A673 (cell line): Measurements from ENCODE around the gene VSTM4. TPM values are rescaled to one million over a fixed set of nuclear protein-coding genes. Genes with fewer than 3 reads are reported as not detected.

Experiments
- BruUV-seq: library from RNA; stranded (reverse); fragments of 400-500 nt; replicated peaks from 2 replicates; lab custom pipeline; 2021; lab: Mats Ljungman, UMichigan
- CTCF ChIA-PET: fragments of 300-600 bp; sonication (Branson Sonifier 250); formaldehyde crosslinking; loops from one replicate; lab custom pipeline; 2022; ENCODE audit warnings: antibody characterized with exemption; lab: Charles Lee
- POLR2A ChIA-PET: fragments of 300-600 bp; sonication (Branson Sonifier 250); formaldehyde crosslinking; loops from one replicate; lab custom pipeline; 2022; ENCODE audit warnings: antibody characterized with exemption; ENCODE audit not compliant: low non-redundant PET; lab: Charles Lee
- DNase-seq: peaks from one replicate; pipeline ENCODE4 v3.0.0-alpha.2; 2015; ENCODE audit warnings: low spot score
- H3K27ac ChIP-seq: fragments of 200-600 bp; sonication (generic); 2 replicates; pipeline ENCODE4 v1.5.1; 2016; ENCODE audit warnings: mixed run types, low read depth, mild to moderate bottlenecking, mixed read lengths, antibody characterized with exemption, low read length; ENCODE audit not compliant: poor library complexity, severe bottlenecking
- H3K27me3 ChIP-seq: fragments of 200-600 bp; sonication (generic); replicated peaks from 2 replicates; pipeline ENCODE4 v1.6.1; 2017; ENCODE audit warnings: mixed run types, low read depth, mild to moderate bottlenecking, mixed read lengths, antibody characterized with exemption, low read length; ENCODE audit not compliant: insufficient read depth, poor library complexity
- H3K36me3 ChIP-seq: fragments of 200-600 bp; sonication (generic); 2 replicates; pipeline ENCODE4 v1.6.1; 2016; ENCODE audit warnings: mixed run types, mild to moderate bottlenecking, mixed read lengths, antibody characterized with exemption, low read length; ENCODE audit not compliant: insufficient read depth, poor library complexity, severe bottlenecking
- H3K4me1 ChIP-seq: fragments of 200-600 bp; sonication (generic); 2 replicates; pipeline ENCODE4 v1.6.1; 2017; ENCODE audit warnings: mixed run types, mild to moderate bottlenecking, mixed read lengths, antibody characterized with exemption, low read length; ENCODE audit not compliant: insufficient read depth, poor library complexity, severe bottlenecking
- H3K4me3 ChIP-seq: fragments of 200-600 bp; sonication (generic); 2 replicates; pipeline ENCODE4 v1.5.1; 2016; ENCODE audit warnings: low read depth, mixed run types, mild to moderate bottlenecking, mixed read lengths, low read length; ENCODE audit not compliant: poor library complexity, severe bottlenecking
- H3K9me3 ChIP-seq: fragments of 200-600 bp; sonication (generic); 2 replicates; pipeline ENCODE4 v1.6.1; 2016; ENCODE audit warnings: mixed run types, low read depth, mild to moderate bottlenecking, mixed read lengths, antibody characterized with exemption, low read length; ENCODE audit not compliant: poor library complexity, severe bottlenecking
- CTCF ChIP-seq: fragments of 300-800, 200-600 bp; sonication (generic); conservative IDR thresholded peaks from 2 replicates; pipeline ENCODE4 v1.5.1; 2017; ENCODE audit warnings: low read depth, mild to moderate bottlenecking, antibody characterized with exemption, low read length, moderate library complexity, mixed read lengths
- EZH2 ChIP-seq: fragments of 200-600 bp; sonication (generic); IDR thresholded peaks from 2 replicates; pipeline ENCODE4 v1.6.1; 2017; ENCODE audit warnings: borderline replicate concordance, low read depth, mild to moderate bottlenecking, mixed read lengths, antibody characterized with exemption, low read length; ENCODE audit not compliant: poor library complexity, severe bottlenecking
- intact Hi-C: fragments of 100-400 bp; cut with micrococcal nuclease; formaldehyde crosslinking; loops from one replicate; pipeline ENCODE4 v1.10.0; 2022; ENCODE audit not compliant: unreplicated experiment
- total RNA-seq: library from RNA; stranded (reverse); gene quantifications from 2 replicates; pipeline ENCODE4 v1.2.3, GENCODE V29; 2021

VSTM4 gene
- total RNA-seq, 1 experiment from 2014 or later, result 0.11 TPM

- Histone ChIP-seq H3K27me3 (no peaks in the 10 kb centered on the region), H3K36me3 (no peaks in the 10 kb centered on the region), H3K9me3 (no peaks in the 10 kb centered on the region), H3K4me3 (no peak overlapping the region), H3K4me1 (no peaks in the 10 kb centered on the region), H3K27ac (no peak overlapping the region)
- ChIA-PET POLR2A (no interaction called here), CTCF (no interaction called here)
- intact Hi-C loops, result no loop called here
- no peak for DNase-seq
- no TSS peak for BruUV-seq
- TF ChIP-seq EZH2 (no peak), CTCF (no peak)
These were observed 110.1 kb downstream of the VSTM4 start for GRCh38 chr10:49005270-49005669.

GRCh38 chr10:49001870-49002672 is 113.3 kb downstream of the VSTM4 start:
- Histone ChIP-seq H3K27me3 (no peaks in the 10 kb centered on the region), H3K36me3 (no peaks in the 10 kb centered on the region), H3K9me3 (no peaks in the 10 kb centered on the region), H3K4me1 (no peaks in the 10 kb centered on the region), H3K27ac (no peak overlapping the region), H3K4me3 (no peak overlapping the region)
- ChIA-PET POLR2A (no interaction called here), CTCF (no interaction called here)
- DNase-seq, result no peak
- intact Hi-C loops, result no loop called here
- TF ChIP-seq CTCF (no peak), EZH2 (no peak)
- no TSS peak for BruUV-seq

- no peaks in the 10 kb centered on the region for H3K4me1 ChIP-seq
- H3K27me3 ChIP-seq, result no peaks in the 10 kb centered on the region
- no TSS peak for BruUV-seq
- intact Hi-C loops, result no loop called here
- no peak overlapping the region for H3K27ac ChIP-seq
- no peaks in the 10 kb centered on the region for H3K36me3 ChIP-seq
- CTCF ChIA-PET, result no interaction called here
- TF ChIP-seq CTCF (no peak), EZH2 (no peak)
- DNase-seq, result no peak
- no peak overlapping the region for H3K4me3 ChIP-seq
- no peaks in the 10 kb centered on the region for H3K9me3 ChIP-seq
- POLR2A ChIA-PET, result no interaction called here
These were observed 113.9 kb downstream of the VSTM4 start for GRCh38 chr10:49001402-49001801.
